ENCODE results near the gene RTF1. TPM values are rescaled to one million over a fixed set of nuclear protein-coding genes. Genes with fewer than 3 reads are reported as not detected.

Gene RTF1
- total and polyA plus RNA-seq, 2 donors (not counting 3 experiments of a cell fraction or from before 2014, with no cell fraction given) = 19.2 to 40.6 TPM

DNA sequence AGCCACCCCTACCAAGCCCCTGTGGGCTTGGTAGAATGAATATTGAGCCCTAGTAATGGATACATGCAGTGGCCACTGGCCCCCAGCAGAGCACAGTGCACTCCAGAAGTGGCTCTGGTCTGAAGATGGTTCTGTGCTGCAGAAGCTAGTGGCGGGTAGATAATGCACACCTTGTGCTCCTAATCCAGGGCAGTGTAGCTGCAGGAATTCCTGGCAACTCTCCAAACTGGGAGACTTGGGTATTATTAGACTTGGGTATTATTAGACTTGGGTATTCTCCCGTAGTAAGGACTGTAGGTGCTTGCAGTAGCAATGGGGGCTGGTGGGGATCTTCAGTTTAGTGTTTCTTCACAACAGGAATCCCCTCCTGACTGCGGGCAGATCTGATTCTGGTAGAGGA, 49.5 kb upstream of the RTF1 start:
- POLR2A ChIA-PET = no interaction called here
- BruUV-seq (replicated peaks) = no TSS peak
- CTCF ChIA-PET = interaction anchor here (0.9 kb wide), 1 partner anchor 437 kb away, joined by 4 read pairs; no protein-coding TSS in a partner anchor
- Histone ChIP-seq H3K9me3 (replicated peaks; ENCODE audit: control insufficient read depth, insufficient read depth, low read length) (no peaks in the 10 kb centered on the region), H3K9me1 (replicated peaks; ENCODE audit: control insufficient read depth, extremely low read depth, insufficient read depth, low read length) (no peaks in the 10 kb centered on the region), H3K4me2 (ENCODE audit: insufficient read depth, low read length) (no peak overlapping the region), H3K4me3 (replicated peaks in 1 of 3; ENCODE audit: insufficient read depth in 1 of 3, low read depth in 1 of 3, low read length in 3 of 3) (no peak overlapping the region), H3K27ac (ENCODE audit: insufficient read depth, low read depth, low read length) (no peak overlapping the region), H3K36me3 (ENCODE audit: control insufficient read depth in 2 of 2, extremely low read depth in 1 of 2, insufficient read depth in 2 of 2, low read length in 2 of 2) (peaks cover 7 to 23% of the 10 kb centered on the region in 2 experiments), H3K79me2 (ENCODE audit: control insufficient read depth, insufficient read depth, low read length) (no peaks in the 10 kb centered on the region), H3K27me3 (ENCODE audit: control insufficient read depth in 2 of 2, insufficient read depth in 2 of 2, low read length in 2 of 2) (no peaks in the 10 kb centered on the region), H3K9ac (replicated peaks; ENCODE audit: extremely low read depth, insufficient read depth, low read length) (no peak overlapping the region), H4K20me1 (replicated peaks; ENCODE audit: control insufficient read depth, extremely low read depth, insufficient read depth, low read length) (no peaks in the 10 kb centered on the region), H3K4me1 (ENCODE audit: control insufficient read depth, extremely low read depth, insufficient read depth, low read length) (no peaks in the 10 kb centered on the region), H2AFZ (ENCODE audit: low read depth, low read length) (no peak overlapping the region)
- intact Hi-C loops (cut with micrococcal nuclease) (no loop called here), dilution Hi-C loops (cut with MboI; ENCODE audit: extremely low pct_ligation_motif_present, low sequenced_read_pairs) (no loop called here)
- TF ChIP-seq MYC (IDR thresholded peaks at IDR 0.05; ENCODE audit: low read depth, low read length) = no peak
- TF ChIP-seq JUN (IDR thresholded peaks at IDR 0.05; ENCODE audit: borderline replicate concordance, insufficient read depth, insufficient read length, low read depth) = no peak
- TF ChIP-seq POLR2A (IDR thresholded peaks at IDR 0.05; ENCODE audit: low read depth, low read length) = no peak
- no peak for TF ChIP-seq POLR2AphosphoS5 (IDR thresholded peaks at IDR 0.05; ENCODE audit: insufficient read depth, low read depth, low read length)
- no peak for TF ChIP-seq FOS (IDR thresholded peaks at IDR 0.05; ENCODE audit: borderline replicate concordance, insufficient read depth, low read length)
- TF ChIP-seq GATA2 (IDR thresholded peaks at IDR 0.05; ENCODE audit: insufficient read depth, insufficient read length, low read depth, low read length) = no peak
- TF ChIP-seq EZH2 (IDR thresholded peaks at IDR 0.05; ENCODE audit: borderline replicate concordance, low read depth, low read length, severe bottlenecking) = no peak
- TF ChIP-seq, protein P1, sequence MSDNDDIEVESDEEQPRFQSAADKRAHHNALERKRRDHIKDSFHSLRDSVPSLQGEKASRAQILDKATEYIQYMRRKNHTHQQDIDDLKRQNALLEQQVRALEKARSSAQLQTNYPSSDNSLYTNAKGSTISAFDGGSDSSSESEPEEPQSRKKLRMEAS (IDR thresholded peaks at IDR 0.05; ENCODE audit: insufficient read depth, insufficient read length) = no peak
- TF ChIP-seq CTCF (IDR thresholded peaks at IDR 0.05; ENCODE audit: extremely low read depth in 1 of 2, insufficient read depth in 1 of 2, low read depth in 1 of 2, low read length in 2 of 2) = no peak
- FAIRE-seq (no peak), DNase-seq (ENCODE audit: low read depth, low spot score) (no peak)

Measured in endothelial cell of umbilical vein (primary cell).